HCT116 (cell line): ENCODE data around the gene PPP1R15A.

ENCODE experiments used
- CEBPB ChIP-seq: IDR thresholded peaks from 2 replicates; pipeline ENCODE4 v1.6.1; 2012; ENCODE audit warnings: low read depth
- EZH2 ChIP-seq: fragments of 200-600 bp; sonication (generic); IDR thresholded peaks from 2 replicates; pipeline ENCODE4 v1.6.1; 2017; ENCODE audit warnings: antibody characterized with exemption, mixed run types
- POLR2A ChIP-seq: IDR thresholded peaks from 2 replicates; pipeline ENCODE4 v1.7.0; 2011; ENCODE audit warnings: borderline replicate concordance; ENCODE audit not compliant: insufficient read depth, insufficient read length; ENCODE audit errors: extremely low read depth
- POLR2AphosphoS5 ChIP-seq: IDR thresholded peaks from 2 replicates; pipeline ENCODE4 v1.6.1; 2011; ENCODE audit warnings: mild to moderate bottlenecking, low read depth, low read length, moderate library complexity
- SIN3A ChIP-seq: IDR thresholded peaks from 2 replicates; pipeline ENCODE4 v1.6.1; 2012; ENCODE audit warnings: low read depth
- SP1 ChIP-seq: IDR thresholded peaks from 2 replicates; pipeline ENCODE4 v1.6.1; 2012; ENCODE audit warnings: low read depth
- YY1 ChIP-seq: IDR thresholded peaks from 2 replicates; pipeline ENCODE4 v1.6.1; 2011; ENCODE audit warnings: low read length, low read depth, moderate library complexity, mild to moderate bottlenecking; ENCODE audit not compliant: insufficient replicate concordance; ENCODE audit errors: extremely low read depth
- TF ChIP-seq, protein P1 (sequence below), 3 experiments: fragments of 200-600 bp in 1 of 3; sonication (generic) in 1 of 3; IDR thresholded peaks in 2 of 3; conservative IDR thresholded peaks in 1 of 3; 2 replicates each; pipeline ENCODE4 v1.5.1; 2012 to 2017; ENCODE audit warnings: low read depth in 2 of 3, low read length in 2 of 3, antibody characterized with exemption in 1 of 3, borderline replicate concordance in 1 of 3, control low read depth in 1 of 3, mild to moderate bottlenecking in 1 of 3, mixed read lengths in 1 of 3, mixed run types in 1 of 3, moderate library complexity in 1 of 3; ENCODE audit not compliant: insufficient read depth in 1 of 3
- TF ChIP-seq, protein P2 (sequence below): IDR thresholded peaks from 2 replicates; pipeline ENCODE4 v1.6.1; 2012

DNA sequence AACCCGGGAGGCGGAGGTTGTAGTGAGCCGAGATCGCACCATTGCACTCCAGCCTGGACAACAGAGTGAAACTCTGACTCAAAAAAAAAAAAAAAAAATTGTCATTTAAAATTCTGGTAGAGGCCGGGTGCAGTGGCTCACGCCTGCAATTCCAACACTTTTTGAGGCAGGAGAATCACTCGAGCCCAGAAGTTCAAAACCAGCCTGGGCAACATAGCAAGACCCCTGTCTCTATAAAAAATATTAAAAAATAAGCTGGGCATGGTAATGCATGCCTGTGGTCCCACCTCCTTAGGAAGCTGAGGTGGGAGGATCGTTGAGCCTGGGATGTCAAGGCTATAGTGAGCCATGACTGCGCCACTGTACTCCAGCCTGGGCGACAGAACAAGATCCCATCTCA lies 34.1 kb downstream of the PPP1R15A start:
- TF ChIP-seq POLR2A (no peak), POLR2AphosphoS5 (no peak), CEBPB (no peak), SIN3A (no peak), EZH2 (no peak), YY1 (no peak), SP1 (no peak)
- TF ChIP-seq, protein P1, sequence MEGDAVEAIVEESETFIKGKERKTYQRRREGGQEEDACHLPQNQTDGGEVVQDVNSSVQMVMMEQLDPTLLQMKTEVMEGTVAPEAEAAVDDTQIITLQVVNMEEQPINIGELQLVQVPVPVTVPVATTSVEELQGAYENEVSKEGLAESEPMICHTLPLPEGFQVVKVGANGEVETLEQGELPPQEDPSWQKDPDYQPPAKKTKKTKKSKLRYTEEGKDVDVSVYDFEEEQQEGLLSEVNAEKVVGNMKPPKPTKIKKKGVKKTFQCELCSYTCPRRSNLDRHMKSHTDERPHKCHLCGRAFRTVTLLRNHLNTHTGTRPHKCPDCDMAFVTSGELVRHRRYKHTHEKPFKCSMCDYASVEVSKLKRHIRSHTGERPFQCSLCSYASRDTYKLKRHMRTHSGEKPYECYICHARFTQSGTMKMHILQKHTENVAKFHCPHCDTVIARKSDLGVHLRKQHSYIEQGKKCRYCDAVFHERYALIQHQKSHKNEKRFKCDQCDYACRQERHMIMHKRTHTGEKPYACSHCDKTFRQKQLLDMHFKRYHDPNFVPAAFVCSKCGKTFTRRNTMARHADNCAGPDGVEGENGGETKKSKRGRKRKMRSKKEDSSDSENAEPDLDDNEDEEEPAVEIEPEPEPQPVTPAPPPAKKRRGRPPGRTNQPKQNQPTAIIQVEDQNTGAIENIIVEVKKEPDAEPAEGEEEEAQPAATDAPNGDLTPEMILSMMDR (IDR thresholded peaks at IDR 0.05 in 2 of 3, conservative IDR thresholded peaks at IDR 0.05 in 1 of 3; ENCODE audit: borderline replicate concordance in 1 of 3, insufficient read depth in 1 of 3, low read depth in 2 of 3, low read length in 2 of 3), result no peak
- TF ChIP-seq, protein P2, sequence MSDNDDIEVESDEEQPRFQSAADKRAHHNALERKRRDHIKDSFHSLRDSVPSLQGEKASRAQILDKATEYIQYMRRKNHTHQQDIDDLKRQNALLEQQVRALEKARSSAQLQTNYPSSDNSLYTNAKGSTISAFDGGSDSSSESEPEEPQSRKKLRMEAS, result no peak
